ENCODE measurements around the gene RAPGEF1.
"Not testable (repeated sequence)": the region's sequence is repeated elsewhere in the genome, so short reads cannot be mapped to it uniquely, and the experiment has no call there.

The RAPGEF1 gene

DNA sequence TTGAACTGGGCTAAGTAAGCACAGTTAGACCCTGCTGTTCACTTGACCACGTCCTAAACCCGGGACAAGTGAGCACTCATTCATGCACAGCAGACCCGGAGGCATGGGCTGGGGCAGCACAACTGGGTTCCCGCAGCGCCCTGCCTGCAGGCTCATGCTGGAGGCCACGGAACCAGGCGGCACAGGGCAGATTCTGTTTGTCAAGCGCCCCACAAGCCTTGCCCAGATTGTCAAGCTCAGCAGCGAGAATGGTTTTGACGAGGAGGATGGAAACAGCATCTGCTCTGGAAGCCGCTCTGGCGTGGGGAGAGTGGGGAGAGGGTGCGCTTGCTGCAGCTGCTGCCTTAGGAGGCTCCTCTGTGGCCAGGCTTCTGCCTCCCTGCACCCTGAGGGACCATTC, 161.9 kb downstream of the RAPGEF1 start:
- in situ Hi-C loops (cut with MboI; ENCODE audit: low sequenced_read_pairs): loop anchor here (25.0 kb wide), 1 partner anchor 684 kb away; no protein-coding TSS in a partner anchor

DNA sequence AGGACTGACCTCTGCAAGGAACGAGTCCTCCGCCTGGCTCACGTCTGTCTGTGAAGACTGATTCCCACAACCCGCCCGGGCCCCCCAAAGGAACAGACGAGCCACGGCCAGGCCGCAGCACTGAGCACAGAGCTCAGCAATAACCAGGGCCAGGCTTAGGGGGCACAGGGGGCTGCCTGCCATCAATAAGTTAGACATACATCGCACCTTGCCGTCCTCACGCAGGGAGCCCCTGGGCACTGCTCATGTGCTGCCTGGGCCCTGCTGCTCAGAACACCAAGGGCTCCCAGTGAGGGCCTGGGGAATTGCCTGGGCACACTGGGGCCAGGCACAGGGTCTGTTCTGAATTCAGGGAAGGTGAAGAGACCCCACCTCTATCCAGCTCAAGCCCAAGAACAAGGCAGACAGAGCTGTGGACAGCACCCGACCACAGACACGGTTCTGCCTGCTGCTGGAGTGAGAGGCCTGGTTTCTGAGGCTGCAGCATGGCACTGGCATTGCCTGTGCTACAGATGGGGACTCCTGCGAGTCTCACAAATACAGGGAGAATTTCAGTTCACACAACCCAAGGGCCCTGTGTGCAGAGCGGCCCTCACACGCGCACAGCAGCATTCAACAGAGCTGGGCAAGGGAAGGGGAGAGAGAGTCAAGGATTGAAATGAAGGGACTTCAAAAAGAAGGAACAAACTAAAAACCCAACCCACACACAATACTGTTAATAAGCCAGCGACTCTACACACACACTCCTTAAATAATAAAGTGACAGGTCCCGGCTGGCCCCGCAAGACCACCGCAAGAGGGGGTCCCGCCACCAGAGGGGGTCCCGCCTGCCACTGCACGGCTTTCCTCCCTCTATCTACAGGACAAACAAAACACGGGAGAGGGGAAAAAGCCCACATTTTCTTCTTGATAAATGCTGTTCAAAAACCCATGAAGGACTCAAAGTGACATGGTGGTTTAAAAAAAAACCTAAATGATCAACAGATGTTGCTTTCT, 162.6 kb downstream of the RAPGEF1 start:
- in situ Hi-C loops (cut with MboI; ENCODE audit: low sequenced_read_pairs): loop anchor here (25.0 kb wide), 1 partner anchor 685 kb away; no protein-coding TSS in a partner anchor

DNA sequence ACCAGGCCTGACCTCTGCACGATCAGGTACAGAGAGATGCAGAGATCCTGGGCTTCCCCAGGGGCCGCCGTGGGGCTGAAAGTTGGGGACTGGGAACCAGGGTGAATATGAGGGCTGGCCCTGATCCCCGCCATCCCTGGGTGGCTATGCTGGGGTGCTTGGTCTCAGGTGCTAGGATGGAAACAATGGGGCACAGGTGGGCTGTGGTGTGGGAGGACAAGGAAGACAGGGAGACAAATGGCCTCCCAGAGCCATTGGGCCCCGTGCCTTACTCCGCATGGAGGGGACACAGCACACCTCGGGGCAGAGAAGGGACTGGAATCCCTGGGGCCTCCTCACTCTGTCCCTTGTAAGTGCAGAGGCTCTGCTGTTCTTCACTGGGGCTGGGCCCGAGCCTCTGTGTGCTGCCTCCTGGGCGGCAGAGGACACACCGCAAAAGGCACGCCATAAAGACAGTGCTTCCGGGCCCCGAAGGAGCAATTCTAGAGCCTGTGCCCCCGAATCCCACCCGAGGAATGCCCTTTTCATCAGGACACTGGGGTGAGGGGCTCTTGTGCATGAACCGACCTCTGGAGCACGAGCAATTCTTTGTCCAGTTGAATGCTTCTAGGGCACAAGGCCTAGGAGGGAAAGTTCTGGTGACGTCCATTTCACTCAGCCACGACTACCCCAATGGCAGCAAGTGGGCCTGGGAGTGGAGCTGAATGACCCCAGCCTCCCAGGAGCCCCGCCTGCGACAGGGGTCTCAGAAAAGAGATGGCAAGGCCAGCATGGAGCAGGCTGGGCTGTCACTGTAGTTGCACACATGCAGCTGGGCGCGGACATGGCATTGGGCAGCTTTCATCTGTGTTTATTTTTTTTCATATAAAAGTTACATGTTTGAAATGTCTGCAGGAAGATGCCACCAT, 163.7 kb downstream of the RAPGEF1 start:
- in situ Hi-C loops (cut with MboI; ENCODE audit: low sequenced_read_pairs): loop anchor here (25.0 kb wide), 1 partner anchor 686 kb away; no protein-coding TSS in a partner anchor

DNA sequence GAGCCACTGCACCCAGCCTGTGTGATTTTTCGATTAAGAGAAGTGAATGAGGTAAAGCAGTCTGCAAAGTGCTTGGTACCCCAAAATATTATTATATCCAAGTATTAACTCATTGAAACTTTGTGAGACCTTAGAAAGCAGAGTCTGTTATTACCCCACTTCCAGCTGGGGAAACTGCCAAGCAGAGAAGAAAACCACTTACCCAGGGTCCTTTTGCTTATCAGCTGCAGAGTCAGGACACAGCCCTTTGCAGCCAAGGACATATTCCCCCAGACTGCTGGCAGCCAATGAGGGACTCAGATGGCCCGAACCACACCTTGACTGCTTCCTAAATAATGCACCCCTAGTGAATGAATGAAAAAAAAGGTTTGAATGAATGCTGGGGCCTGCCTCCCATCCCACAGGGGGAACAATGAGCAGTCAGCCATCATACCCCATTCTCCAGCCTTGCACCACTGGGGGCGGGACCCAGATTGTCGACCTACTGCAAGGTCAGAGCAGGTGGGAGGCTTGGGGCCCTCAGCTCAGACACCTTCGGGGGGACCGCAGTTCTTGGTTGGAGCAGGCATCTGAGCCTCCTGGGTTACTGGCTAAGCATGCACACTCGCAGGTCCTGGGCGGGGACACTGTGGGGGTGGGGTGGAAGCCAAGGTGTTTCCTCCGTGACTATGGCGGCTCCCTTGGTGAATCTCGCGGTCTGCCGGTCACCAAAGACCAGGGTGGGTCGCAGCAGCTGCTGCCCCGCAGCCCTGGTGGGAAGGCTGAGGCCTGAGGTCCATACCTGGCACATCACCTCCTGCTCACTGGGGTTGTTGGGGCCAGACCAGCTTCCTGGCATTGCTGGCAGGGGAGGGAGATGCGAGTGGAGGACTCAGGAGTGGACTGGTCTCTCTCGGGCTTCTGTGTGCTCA, 164.9 kb downstream of the RAPGEF1 start:
- in situ Hi-C loops (cut with MboI; ENCODE audit: low sequenced_read_pairs): loop anchor here (25.0 kb wide), 1 partner anchor 687 kb away; no protein-coding TSS in a partner anchor

DNA sequence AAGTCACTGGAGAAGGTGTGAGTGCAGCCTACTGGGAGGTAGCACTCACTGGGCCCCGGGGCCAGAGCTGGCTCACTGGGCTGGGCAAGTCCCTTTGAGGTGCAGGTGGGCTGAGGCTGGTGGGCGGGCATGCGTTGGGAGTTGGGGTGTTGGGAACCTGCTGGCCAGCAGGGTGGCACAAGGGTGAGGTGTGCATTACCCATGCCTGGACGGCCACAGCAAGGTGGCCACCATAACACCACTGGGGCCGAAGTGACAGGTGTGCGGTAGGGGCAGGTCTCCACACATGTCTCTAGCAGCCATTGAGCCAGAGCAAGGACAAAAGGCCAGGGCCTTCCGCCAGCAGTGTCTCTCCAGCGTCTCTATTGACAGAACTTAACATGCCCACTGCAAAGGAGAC, 172.0 kb downstream of the RAPGEF1 start:
- in situ Hi-C loops (cut with MboI; ENCODE audit: low sequenced_read_pairs): no loop called here

DNA sequence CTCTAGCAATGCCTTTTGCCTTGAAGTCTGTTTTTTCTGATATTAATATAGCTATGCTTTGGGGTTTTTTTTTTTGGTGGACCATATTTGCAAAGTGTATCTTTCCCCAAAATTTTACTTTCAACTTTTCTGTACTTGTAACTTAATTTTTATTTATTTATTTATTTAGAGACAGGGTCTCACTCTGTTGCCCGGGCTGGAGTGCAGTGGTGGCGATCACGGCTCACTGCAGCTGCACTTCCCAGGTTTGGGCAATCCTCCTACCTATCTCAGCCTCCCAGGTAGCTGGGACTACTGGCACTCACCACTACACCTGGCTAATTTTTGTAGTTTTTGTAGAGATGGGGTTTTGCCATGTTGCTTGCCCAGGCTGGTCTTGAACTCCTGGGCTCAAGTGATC, 173.7 kb downstream of the RAPGEF1 start:
- in situ Hi-C loops (cut with MboI; ENCODE audit: low sequenced_read_pairs): no loop called here

DNA sequence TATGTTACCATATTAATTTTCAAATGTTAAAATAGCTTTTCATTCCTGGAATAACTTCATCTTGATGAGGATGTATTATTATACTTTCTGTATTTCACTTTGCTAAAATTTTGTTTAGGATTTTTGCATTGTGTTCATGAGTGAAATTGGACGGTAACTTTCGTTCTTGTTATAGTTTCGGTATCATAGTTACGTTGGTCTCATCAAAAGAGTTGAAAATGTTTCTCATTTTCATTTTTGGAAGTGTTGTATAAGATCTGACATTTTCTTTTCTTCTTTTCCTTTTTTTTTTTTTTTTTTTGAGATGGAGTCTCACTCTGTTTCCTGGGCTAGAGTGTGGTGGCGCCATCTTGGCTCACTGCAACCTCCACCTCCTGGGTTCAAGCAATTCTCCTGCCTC, 174.5 kb downstream of the RAPGEF1 start:
- in situ Hi-C loops (cut with MboI; ENCODE audit: low sequenced_read_pairs): no loop called here

DNA sequence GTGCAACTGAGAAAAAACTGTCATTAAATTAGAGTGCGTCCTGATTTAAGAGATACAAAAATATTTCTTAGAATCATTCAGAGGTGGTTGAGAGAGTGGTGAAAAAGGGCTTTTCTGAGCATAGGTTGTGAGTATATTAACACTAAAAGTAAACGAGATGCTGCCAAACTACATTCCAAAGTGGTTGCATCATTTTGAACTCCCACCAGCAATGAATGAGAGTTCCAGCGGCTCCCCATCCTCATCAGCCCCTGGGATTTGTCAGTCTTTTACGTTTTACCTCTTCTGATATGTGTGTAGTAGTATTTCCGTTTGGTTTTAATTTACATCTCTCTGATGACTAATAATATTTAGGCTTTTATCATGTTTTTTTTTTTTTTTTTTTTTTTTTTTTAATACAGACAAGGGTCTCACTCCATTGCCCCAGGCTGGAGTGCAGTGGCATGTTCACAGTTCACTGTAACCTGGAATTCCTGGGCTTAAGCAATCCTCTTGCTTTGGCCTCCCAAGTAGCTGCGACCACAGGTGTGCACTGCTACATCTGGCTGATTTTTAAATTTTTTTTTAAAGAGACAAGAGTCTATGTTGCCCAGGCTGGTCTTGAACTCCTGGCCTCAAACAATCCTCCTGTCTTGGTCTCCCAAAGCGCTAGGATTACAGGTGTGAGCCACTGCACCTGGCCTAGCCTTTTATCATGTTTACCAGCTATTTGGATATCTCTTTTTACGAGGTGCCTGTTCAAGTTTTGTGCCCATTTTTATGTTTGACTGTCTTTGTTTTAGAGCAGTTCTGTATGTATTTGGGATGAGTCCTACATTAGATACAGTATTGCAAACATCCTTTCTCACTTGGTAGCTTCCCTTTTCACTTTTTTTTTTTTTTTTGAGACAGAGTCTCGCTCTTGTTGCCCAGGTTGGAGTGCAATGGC, 177.6 kb downstream of the RAPGEF1 start:
- in situ Hi-C loops (cut with MboI; ENCODE audit: low sequenced_read_pairs): no loop called here

DNA sequence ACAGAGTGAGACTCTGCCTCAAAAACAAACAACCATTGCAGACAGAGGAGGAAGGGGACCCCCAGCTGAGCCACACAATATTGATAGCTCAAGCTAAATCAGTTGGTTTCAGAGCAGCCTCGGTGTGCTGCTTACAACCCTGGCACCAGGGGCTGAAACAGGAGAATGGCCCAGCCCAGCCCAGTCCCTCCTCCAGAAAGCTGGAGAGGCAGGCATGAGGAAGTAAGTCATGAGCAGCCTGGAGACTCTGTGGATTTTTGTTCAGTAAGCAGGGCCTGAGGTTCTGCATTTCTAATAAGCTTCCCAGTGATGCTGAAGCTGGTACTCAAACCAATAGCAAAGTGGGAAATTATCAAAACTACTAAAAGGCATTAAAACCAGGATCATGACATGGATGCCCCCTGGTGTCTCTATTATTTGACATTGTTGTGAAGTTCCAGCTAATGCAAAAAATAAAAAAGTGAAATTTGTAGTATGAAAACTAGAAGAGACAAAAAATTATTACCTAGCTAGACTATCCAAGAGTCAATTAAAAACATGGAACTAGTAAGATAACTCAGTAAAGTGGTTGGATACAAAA, 180.4 kb downstream of the RAPGEF1 start:
- in situ Hi-C loops (cut with MboI; ENCODE audit: low sequenced_read_pairs): no loop called here

DNA sequence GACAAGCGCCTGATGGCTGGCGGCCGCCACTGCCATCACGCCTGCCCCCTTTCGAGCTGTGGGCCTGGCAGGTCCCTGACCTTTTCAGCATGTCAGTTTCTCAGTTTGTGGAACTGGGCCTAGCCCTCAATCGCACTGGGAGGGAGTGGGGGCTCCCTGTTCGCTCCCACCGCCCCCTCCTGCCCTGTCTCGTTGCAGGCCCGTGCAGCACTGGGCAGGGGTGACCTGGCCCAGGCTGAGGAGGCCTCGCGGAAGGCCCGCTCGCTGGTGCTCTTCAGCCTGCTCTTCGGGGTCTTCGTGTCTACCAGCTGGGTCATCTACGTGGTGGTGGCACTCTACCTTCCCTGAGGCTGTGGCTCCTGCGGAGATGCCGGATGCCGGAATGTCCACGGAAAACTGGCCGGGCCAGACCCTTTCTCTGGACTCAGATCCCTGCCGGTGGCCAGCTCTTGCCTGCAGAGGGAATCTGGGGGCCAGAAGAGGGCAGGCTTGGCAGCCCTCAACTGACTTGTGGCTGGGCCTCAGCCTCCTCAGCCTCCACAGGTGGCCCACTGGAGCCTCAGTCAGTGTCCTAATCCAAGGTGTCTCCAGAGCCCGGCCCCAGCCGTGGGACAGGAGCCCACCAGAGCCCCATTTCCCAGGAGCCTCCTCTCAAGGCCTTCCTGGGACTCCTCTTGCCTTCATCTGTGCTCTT, 181.9 kb downstream of the RAPGEF1 start:
- in situ Hi-C loops (cut with MboI; ENCODE audit: low sequenced_read_pairs): no loop called here

DNA sequence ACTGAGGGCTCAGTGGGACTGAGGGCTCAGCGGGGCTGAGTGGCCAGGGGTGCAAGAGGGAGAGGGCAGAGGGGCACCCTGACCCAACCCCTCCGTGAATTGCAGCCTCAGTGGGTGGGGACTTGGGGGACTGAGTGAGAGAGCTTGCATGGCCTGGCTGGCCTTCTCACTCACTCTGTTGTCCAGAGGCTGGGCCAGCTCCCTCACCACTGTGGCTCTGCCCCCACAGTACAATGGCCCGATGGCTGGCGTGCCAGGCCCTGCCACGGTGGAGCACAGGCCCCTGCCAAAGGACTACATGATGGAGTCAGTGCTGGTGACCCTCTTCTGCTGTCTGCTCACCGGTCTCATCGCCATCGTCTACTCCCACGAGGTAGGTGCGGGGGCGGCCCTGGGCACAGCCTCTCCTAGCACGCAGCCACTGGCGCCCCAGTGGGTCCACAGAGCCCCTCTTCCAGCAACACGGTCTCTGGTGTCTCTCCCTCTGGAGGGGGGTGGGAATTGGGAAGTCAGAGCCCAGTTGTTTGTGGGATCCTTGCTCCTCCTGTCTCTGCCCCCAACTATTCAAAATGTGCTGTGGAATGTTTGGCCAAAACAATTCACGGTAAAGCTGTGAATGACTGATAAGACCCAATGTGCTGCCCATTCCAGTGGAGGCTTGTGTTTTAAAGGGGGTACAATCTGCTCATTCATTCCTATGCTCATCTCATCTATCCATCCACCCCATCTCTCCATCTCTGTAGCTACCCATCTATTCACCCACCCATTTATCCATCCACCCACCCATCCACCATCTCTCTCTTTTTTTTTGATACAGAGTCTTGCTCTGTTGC, 183.8 kb downstream of the RAPGEF1 start:
- in situ Hi-C loops (cut with MboI; ENCODE audit: low sequenced_read_pairs): no loop called here

DNA sequence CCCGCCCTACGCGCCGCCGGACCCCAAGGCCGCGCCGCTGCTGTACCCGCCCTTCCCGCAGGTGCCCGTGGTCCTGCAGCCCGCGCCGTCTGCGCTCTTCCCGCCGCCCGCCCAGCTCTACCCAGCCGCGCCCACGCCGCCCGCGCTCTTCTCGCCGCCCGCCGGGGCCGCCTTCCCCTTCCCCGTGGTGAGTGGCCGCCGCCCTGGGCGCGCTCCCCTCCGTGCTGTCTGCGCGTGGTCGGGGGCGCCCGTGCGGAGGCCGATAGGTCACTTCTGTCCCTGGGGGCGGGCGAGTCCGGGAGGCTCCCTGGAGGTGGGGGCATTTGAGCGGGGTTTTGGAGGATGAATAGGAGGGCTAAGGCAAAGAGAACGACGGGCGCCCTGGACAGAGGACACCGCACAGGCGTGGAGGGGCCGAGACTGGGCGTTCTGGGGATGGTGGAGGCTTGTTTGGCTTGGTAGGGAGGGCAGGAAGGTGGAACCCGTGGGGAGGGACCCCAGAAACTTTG, 185.0 kb downstream of the RAPGEF1 start:
- in situ Hi-C loops (cut with MboI; ENCODE audit: low sequenced_read_pairs): no loop called here

DNA sequence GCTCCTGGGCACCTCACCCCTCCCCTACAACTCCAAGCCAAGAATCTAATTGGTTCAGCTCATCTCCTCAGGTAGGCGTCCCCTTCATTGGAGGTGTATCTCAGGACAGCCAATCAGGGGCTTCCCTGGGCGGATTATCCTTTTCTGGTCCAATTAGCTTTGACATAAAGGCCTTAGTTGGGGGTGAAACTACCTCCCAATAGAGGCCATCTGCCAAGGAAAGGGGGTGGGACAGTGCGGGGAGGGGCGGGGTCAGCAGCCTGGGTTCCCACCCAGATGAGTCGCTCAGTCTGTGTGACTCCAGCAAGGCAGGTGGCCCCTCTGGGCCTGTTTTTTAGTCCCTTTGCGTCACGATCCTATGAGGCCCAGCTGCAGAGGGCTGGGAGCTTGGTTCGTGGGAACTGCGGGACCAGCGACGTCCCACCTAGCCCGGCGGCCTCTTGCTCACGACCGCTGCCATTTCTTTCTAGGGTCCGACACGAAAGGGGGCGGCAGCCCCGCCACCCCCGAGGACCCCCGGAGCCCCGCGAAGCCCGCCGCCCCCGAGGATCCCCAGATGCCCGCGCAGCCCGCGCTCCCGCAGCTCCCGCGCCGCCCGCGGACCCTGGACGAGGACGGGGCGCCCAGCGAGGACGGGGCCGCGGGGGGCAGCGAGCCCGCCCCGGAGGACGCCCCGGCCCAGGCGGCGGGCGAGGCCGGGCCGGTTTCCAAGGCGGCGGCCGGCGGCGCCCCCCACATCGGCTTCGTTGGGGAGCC, 185.6 kb downstream of the RAPGEF1 start:
- in situ Hi-C loops (cut with MboI; ENCODE audit: low sequenced_read_pairs): no loop called here

DNA sequence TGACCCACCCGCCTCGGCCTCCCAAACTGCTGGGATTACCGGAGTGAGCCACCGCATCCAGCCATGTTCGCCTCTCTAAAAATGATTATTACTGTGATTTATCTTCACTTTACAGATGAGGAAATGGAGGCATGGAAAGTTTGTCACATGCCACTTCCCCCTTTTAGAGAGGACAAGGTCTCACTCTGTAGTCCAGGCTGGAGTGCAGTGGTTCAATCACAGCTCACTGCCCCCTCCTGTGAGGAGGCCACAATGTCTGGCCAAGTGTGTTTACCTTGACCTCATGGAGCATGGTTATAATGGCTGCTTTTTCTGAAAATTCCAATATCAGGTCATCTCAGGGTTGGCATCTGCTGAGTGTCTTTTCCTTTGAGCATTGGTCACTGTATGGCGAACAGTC, 187.8 kb downstream of the RAPGEF1 start:
- in situ Hi-C loops (cut with MboI; ENCODE audit: low sequenced_read_pairs): no loop called here

DNA sequence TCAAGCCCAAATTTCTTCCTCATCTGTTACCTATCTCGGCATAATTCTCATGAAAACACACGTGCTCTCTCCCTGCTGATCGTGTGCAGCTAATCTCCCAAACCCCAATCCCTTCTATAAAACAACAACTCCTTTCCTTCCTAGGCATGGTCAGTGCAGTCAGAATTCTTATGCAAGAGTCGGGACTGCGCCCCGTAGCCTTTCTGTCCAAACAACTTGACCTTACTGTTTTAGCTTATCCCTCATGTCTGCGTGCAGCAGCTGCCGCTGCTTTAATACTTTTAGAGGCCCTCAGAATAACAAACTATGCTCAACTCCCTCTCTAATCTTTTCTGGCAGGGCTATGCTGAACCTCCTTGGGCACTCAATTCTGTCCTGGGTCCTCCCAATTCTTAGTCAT, 189.4 kb downstream of the RAPGEF1 start:
- in situ Hi-C loops (cut with MboI; ENCODE audit: low sequenced_read_pairs): not testable (repeated sequence)

DNA sequence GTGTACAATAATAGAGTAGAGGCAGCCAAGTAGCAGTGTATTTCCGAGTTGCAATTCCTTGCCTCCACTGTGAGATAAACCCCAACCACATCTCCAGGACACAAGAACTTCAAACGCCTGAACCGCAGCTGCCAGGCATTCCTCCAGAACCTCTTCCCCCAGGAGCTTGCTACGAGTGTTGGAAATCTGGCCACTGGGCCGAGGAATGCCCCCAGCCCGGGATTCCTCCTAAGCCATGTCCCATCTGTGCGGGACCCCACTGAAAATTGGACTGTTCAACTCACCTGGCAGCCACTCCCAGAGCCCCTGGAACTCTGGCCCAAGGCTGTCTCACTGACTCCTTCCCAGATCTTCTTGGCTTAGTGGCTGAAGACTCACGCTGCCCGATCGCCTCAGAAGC, 190.7 kb downstream of the RAPGEF1 start:
- in situ Hi-C loops (cut with MboI; ENCODE audit: low sequenced_read_pairs): not testable (repeated sequence)

All from HL-60/S4 (cell line).